Pancreas (tissue), 10 donors: ENCODE results near the gene SLC6A1. TPM values are rescaled to one million over a fixed set of nuclear protein-coding genes. Genes with fewer than 3 reads are reported as not detected.
"Not testable (repeated sequence)": the region's sequence is repeated elsewhere in the genome, so short reads cannot be mapped to it uniquely, and the experiment has no call there.

ENCODE experiments used
- ATAC-seq, 4 donors: fragments of 200-7000 bp; cut with Tn5 transposase; one replicate each; pipeline versions ENCODE4 v1.8.0 to v1.9.1; 2020; ENCODE audit warnings: mild to moderate bottlenecking in 4 of 4, moderate library complexity in 4 of 4
- DNase-seq, 6 donors: peaks; one replicate each; pipeline ENCODE4 v3.0.0-alpha.2; 2020
- FAIRE-seq: peaks from 2 replicates; lab custom pipeline; 2012; peaks lifted over from hg19 to GRCh38; lab: Jason Lieb, UNC
- H3K27ac ChIP-seq, 4 donors: fragments of 200-600 bp; sonication (generic); 1 replicate in 3 of 4; 2 replicates in 1 of 4; pipeline versions ENCODE4 v1.5.0 to v1.8.0; 2020
- H3K27me3 ChIP-seq, 4 donors: fragments of 200-600 bp; one replicate each; pipeline ENCODE4 v1.8.0; 2021
- H3K36me3 ChIP-seq, 3 donors: fragments of 200-600 bp; sonication (generic) in 1 of 3; one replicate each; pipeline versions ENCODE4 v1.5.0 to v1.8.0; 2020 to 2021
- H3K4me1 ChIP-seq, 3 donors: fragments of 200-600 bp; one replicate each; pipeline ENCODE4 v1.8.0; 2021
- H3K4me3 ChIP-seq, 4 donors: fragments of 200-600 bp; sonication (generic) in 2 of 4; one replicate each; pipeline versions ENCODE4 v1.5.0 to v1.8.0; 2020 to 2021
- H3K9me3 ChIP-seq, 4 donors: fragments of 200-600 bp; one replicate each; pipeline ENCODE4 v1.8.0; 2021
- CTCF ChIP-seq, 4 donors: fragments of 200-600 bp; sonication (generic) in 3 of 4; IDR thresholded peaks; one replicate each; pipeline versions ENCODE4 v1.5.0 to v1.8.0; 2021; ENCODE audit warnings: antibody characterized with exemption in 4 of 4
- WGBS, 2 donors: extraction: QIAGEN DNeasy Blood & Tissue Kit; methylation state at CpG; one replicate each; pipeline ENCODE4 v1.1.7; 2013; 5-methylcytosine and 5-hydroxymethylcytosine counted together
- intact Hi-C, 3 donors: fragments of 100-400 bp; cut with DNase I; formaldehyde crosslinking; loops; one replicate each; pipeline versions ENCODE4 v1.11.1 to v1.14.2; 2022
- polyA plus RNA-seq, 2 donors: library from polyadenylated mRNA; stranded (reverse); fragments of 200-250 nt; gene quantifications; one replicate each; pipeline ENCODE4 v1.2.3, GENCODE V29; 2013
- total RNA-seq, 6 donors: library from RNA; stranded (reverse); fragmentation: NEBNext Ultra II Directional in 4 of 6; extraction: Animal tissue kit (Norgen Biotek cat#: 25700) in 4 of 6; gene quantifications; one replicate each; pipeline versions ENCODE4 v1.2.1 to v1.2.4, GENCODE V29; 2021 to 2023
- donor health status: healthy with polysubstance abuse.
- donor health status: DM: no; HTN: no; CAD: no; lungs with moderate emphysema.
- donor health status: DM: no; HTN: no; CAD: no.
- donor health status: control.
- donor health status: control.
- donor health status: Bipolar disorder and iron deficiency.
- donor health status: DM: yes; HTN: yes; CAD: no.
- donor health status: DM: no; HTN: no; CAD: no.
- donor health status: DM: no; HTN: no; CAD: no.
- donor health status: DM: yes; HTN: yes; CAD: no.

Gene SLC6A1
- total and polyA plus RNA-seq, 8 donors: 0.19 to 1.7 (median 0.35) TPM; not detected in 1

DNA sequence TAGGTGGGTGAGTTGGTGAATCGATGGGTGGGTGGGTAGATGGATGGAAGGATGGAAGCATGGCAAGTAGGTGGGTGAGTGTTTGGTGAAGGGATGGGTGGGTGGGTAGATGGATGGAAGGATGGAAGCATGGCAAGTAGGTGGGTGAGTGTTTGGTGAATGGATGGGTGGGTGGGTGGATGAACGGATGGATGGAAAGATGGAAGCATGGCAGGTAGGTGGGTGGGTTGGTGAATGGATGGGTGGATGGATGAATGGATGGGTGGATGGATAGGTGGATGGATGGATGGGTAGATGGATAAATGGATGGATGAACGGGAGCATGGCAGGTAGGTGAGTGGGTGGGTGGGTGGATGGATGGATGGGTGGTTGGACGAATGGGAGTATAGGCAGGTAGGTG, 65.1 kb downstream of the SLC6A1 start:
- no peak for TF ChIP-seq CTCF (IDR thresholded peaks at IDR 0.05)
- no peak overlapping the region for H3K4me3 ChIP-seq
- intact Hi-C loops: loop anchor here in 2 of 3 donors (5.0 to 10.0 kb wide), 3 partner anchors 110 to 295 kb away; no protein-coding TSS in a partner anchor
- H3K4me1 ChIP-seq: no peaks in the 10 kb centered on the region
- DNase-seq: no peak
- H3K27ac ChIP-seq: no peak overlapping the region
- WGBS, 2 donors: 40 to 53% methylated on average over 4 of the region's 4 CpGs
- H3K27me3 ChIP-seq: no peaks in the 10 kb centered on the region
- no peaks in the 10 kb centered on the region for H3K36me3 ChIP-seq
- no peaks in the 10 kb centered on the region for H3K9me3 ChIP-seq
- FAIRE-seq: no peak
- ATAC-seq: no peak

GRCh38 chr3:11059090-11059798, 66.7 kb downstream of the SLC6A1 start:
- TF ChIP-seq CTCF (IDR thresholded peaks at IDR 0.05): peak; percentile 20 to 49 (median 46)
- no peak overlapping the region for H3K4me3 ChIP-seq
- FAIRE-seq (no peak), DNase-seq (peak in 3 of 6 donors; percentile 19 to 49 (median 30)), ATAC-seq (peak in 3 of 4 donors; percentile 85 to 94 (median 92))
- no peaks in the 10 kb centered on the region for H3K9me3 ChIP-seq
- no peaks in the 10 kb centered on the region for H3K36me3 ChIP-seq
- intact Hi-C loops: loop anchor here in 2 of 3 donors (5.0 to 10.0 kb wide), 3 partner anchors 112 to 297 kb away; no protein-coding TSS in a partner anchor
- H3K27me3 ChIP-seq: no peaks in the 10 kb centered on the region
- H3K4me1 ChIP-seq: no peaks in the 10 kb centered on the region
- no peak overlapping the region for H3K27ac ChIP-seq
- WGBS, 2 donors: 23 to 26% methylated on average over 14 of the region's 14 CpGs

DNA sequence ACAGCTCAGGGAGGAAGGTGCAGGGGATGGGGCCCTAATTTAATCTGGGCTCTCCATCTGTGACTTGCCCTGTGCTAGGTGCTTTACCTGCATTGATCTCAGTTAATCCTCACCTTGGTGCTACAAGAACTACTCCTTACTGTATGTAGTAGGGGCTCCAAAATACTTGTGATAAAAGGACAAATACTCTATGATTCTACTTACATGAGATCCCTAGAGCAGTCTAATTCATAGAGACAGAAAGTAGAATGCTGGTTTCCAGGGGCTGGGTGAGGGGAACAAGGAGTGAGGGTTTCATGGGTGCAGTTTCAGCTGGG, 67.2 kb downstream of the SLC6A1 start:
- TF ChIP-seq CTCF (IDR thresholded peaks at IDR 0.05): no peak
- Histone ChIP-seq H3K4me1 (no peaks in the 10 kb centered on the region), H3K36me3 (no peaks in the 10 kb centered on the region), H3K27ac (no peak overlapping the region), H3K27me3 (no peaks in the 10 kb centered on the region), H3K4me3 (no peak overlapping the region), H3K9me3 (no peaks in the 10 kb centered on the region)
- intact Hi-C loops: loop anchor here in 2 of 3 donors (5.0 to 10.0 kb wide), 3 partner anchors 112 to 297 kb away; no protein-coding TSS in a partner anchor
- FAIRE-seq (no peak), ATAC-seq (no peak), DNase-seq (no peak)

DNA sequence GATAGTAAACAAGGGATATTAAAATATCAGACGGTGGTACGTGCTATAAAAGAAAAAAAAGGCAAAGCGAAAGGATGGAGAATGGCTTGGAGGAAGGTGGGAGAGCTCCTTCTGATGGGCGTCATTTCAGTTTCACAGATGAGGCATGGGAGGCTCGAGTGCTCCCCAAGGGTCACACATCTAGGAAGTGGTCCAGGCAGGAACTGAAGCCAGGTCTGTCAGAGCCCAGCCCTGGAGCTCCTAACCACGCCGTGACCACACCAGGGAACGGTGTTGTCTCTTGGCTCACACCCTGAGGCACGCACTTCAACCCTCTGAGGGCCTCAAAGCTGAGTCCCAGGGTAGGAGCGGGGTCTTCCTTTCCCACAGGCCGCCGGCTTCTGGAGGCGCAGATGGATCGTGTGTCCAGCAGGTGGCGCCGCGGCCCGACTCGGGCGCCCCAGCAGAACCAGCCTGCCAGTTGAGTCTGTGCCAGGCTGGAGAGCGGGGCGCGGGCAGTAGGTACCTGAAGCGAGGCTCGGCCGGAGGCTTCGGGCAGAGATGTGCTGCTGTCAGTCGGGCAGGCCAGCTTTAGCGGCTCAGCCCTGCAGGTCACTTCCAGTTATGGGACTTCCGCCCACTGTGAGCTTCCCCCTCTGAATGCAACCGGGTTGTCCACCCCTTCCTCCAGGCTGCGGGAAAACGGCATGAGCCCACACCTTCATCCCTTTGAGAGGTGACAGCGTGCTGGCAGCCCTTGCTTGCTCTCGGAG, 68.1 kb downstream of the SLC6A1 start:
- H3K4me3 ChIP-seq: no peak overlapping the region
- no peaks in the 10 kb centered on the region for H3K27me3 ChIP-seq
- FAIRE-seq (no peak), ATAC-seq (peak; percentile 58 to 88 (median 86)), DNase-seq (peak; percentile 25 to 84 (median 57))
- intact Hi-C loops: no loop called here
- H3K36me3 ChIP-seq: no peaks in the 10 kb centered on the region
- no peaks in the 10 kb centered on the region for H3K9me3 ChIP-seq
- no peaks in the 10 kb centered on the region for H3K4me1 ChIP-seq
- peak; percentile 59 to 86 (median 70) for TF ChIP-seq CTCF (IDR thresholded peaks at IDR 0.05)
- no peak overlapping the region for H3K27ac ChIP-seq
- WGBS, 2 donors: 13 to 17% methylated on average over 33 to 35 of the region's 35 CpGs

GRCh38 chr3:11061268-11061871, 68.8 kb downstream of the SLC6A1 start:
- H3K9me3 ChIP-seq, FAIRE-seq, H3K27ac ChIP-seq, H3K4me3 ChIP-seq, H3K36me3 ChIP-seq, H3K27me3 ChIP-seq, H3K4me1 ChIP-seq, ATAC-seq, intact Hi-C loops: not testable (repeated sequence)
- WGBS, 2 donors: 85 to 92% methylated on average over 32 to 41 of the region's 41 CpGs
- peak in 1 of 6 donors; percentile 63 for DNase-seq
